Neural cell (in vitro differentiated cells): Measurements from ENCODE around the gene TSPAN19. TPM values are rescaled to one million over a fixed set of nuclear protein-coding genes. Genes with fewer than 3 reads are reported as not detected.

Experiments used
- H2AFZ ChIP-seq: fragments of 200-600, 300-800 bp; sonication (generic), shearing (Covaris generic); 2 replicates; pipeline ENCODE4 v1.6.0; 2014; ENCODE audit warnings: low read depth, mild to moderate bottlenecking, antibody characterized with exemption, low read length, moderate library complexity
- H3F3A ChIP-seq: fragments of 200-600 bp; shearing (Covaris generic); 2 replicates; pipeline ENCODE4 v1.6.1; 2016; ENCODE audit warnings: mild to moderate bottlenecking, moderate library complexity, mixed read lengths, antibody characterized with exemption, low read length; ENCODE audit not compliant: insufficient read depth, poor library complexity, severe bottlenecking
- H3K27ac ChIP-seq: fragments of 200-600, 300-800 bp; sonication (generic), shearing (Covaris generic); 2 replicates; pipeline ENCODE4 v1.5.1; 2014; ENCODE audit warnings: mild to moderate bottlenecking, low read length, moderate library complexity
- H3K27me3 ChIP-seq: fragments of 300-800, 200-600 bp; sonication (generic), shearing (Covaris generic); 2 replicates; pipeline ENCODE4 v1.6.0; 2014; ENCODE audit warnings: mild to moderate bottlenecking, low read depth, low read length, moderate library complexity; ENCODE audit not compliant: insufficient read depth
- H3K36me3 ChIP-seq: fragments of 300-800, 200-600 bp; sonication (generic), shearing (Covaris generic); 2 replicates; pipeline ENCODE4 v1.5.1; 2014; ENCODE audit warnings: mild to moderate bottlenecking, antibody characterized with exemption, low read length, moderate library complexity; ENCODE audit not compliant: insufficient read depth
- H3K4me2 ChIP-seq: fragments of 300-800, 200-600 bp; sonication (generic), shearing (Covaris generic); 2 replicates; pipeline ENCODE4 v1.6.0; 2014; ENCODE audit warnings: mild to moderate bottlenecking, low read length
- H3K4me3 ChIP-seq: fragments of 300-800, 200-600 bp; sonication (generic), shearing (Covaris generic); 2 replicates; pipeline ENCODE4 v1.5.1; 2014; ENCODE audit warnings: mild to moderate bottlenecking, low read length, moderate library complexity
- H3K79me2 ChIP-seq: fragments of 200-600 bp; shearing (Covaris generic); replicated peaks from 2 replicates; pipeline ENCODE4 v1.6.0; 2014; ENCODE audit warnings: mild to moderate bottlenecking, low read length, moderate library complexity; ENCODE audit not compliant: insufficient read depth
- H3K9ac ChIP-seq: fragments of 300-800, 200-600 bp; sonication (generic), shearing (Covaris generic); 2 replicates; pipeline ENCODE4 v1.6.1; 2016; ENCODE audit warnings: mild to moderate bottlenecking, low read length, mixed read lengths
- H3K9me2 ChIP-seq: fragments of 200-600 bp; shearing (Covaris generic); 2 replicates; pipeline ENCODE4 v1.6.1; 2016; ENCODE audit warnings: mild to moderate bottlenecking, low read length, mixed read lengths; ENCODE audit not compliant: insufficient read depth
- H3K9me3 ChIP-seq: fragments of 200-600, 300-800 bp; sonication (generic), shearing (Covaris generic); 2 replicates; pipeline ENCODE4 v1.6.1; 2016; ENCODE audit warnings: mild to moderate bottlenecking, mixed run types, low read length, moderate library complexity, mixed read lengths
- H4K20me1 ChIP-seq: fragments of 200-600 bp; shearing (Covaris generic); 2 replicates; pipeline ENCODE4 v1.6.1; 2016; ENCODE audit warnings: mild to moderate bottlenecking, mixed run types; ENCODE audit not compliant: insufficient read depth
- EP300 ChIP-seq: fragments of 450-650 bp; conservative IDR thresholded peaks from 2 replicates; pipeline ENCODE4 v1.6.1; 2014; ENCODE audit warnings: antibody characterized with exemption, mild to moderate bottlenecking, moderate library complexity; ENCODE audit not compliant: poor library complexity, severe bottlenecking
- EZH2 ChIP-seq: fragments of 200-600, 300-800 bp; shearing (Covaris generic), sonication (generic); IDR thresholded peaks from 2 replicates; pipeline ENCODE4 v1.6.1; 2014; ENCODE audit warnings: antibody characterized with exemption, low read length, borderline replicate concordance, mild to moderate bottlenecking; ENCODE audit not compliant: insufficient read depth, poor library complexity, severe bottlenecking
- MXI1 ChIP-seq: fragments of 450-650 bp; conservative IDR thresholded peaks from 2 replicates; pipeline ENCODE4 v1.6.1; 2014; ENCODE audit warnings: antibody characterized with exemption, mild to moderate bottlenecking; ENCODE audit not compliant: poor library complexity, severe bottlenecking
- POLR2AphosphoS5 ChIP-seq: IDR thresholded peaks from 2 replicates; pipeline ENCODE4 v1.6.1; 2012
- RAD21 ChIP-seq: fragments of 450-650 bp; conservative IDR thresholded peaks from 2 replicates; pipeline ENCODE4 v1.6.1; 2014; ENCODE audit warnings: antibody characterized with exemption, mild to moderate bottlenecking, moderate library complexity
- SMC3 ChIP-seq: fragments of 450-650 bp; conservative IDR thresholded peaks from 2 replicates; pipeline ENCODE4 v1.6.1; 2014; ENCODE audit warnings: antibody characterized with exemption, mild to moderate bottlenecking, moderate library complexity; ENCODE audit not compliant: poor library complexity
- TAF1 ChIP-seq: IDR thresholded peaks from 2 replicates; pipeline ENCODE4 v1.6.1; 2012; ENCODE audit warnings: low read depth
- polyA plus RNA-seq: library from polyadenylated mRNA; depleted of rRNA; stranded (reverse); fragments of >200 nt; gene quantifications from 2 replicates; pipeline ENCODE4 v1.2.3, GENCODE V29; 2014
- TF ChIP-seq, protein P1 (sequence below): fragments of 450-650 bp; IDR thresholded peaks from 2 replicates; pipeline ENCODE4 v1.5.1; 2014; ENCODE audit warnings: antibody characterized with exemption, mild to moderate bottlenecking, moderate library complexity; ENCODE audit not compliant: poor library complexity, severe bottlenecking
- TF ChIP-seq, protein P2 (sequence below): IDR thresholded peaks from 2 replicates; pipeline ENCODE4 v1.6.1; 2012; ENCODE audit warnings: borderline replicate concordance

Gene TSPAN19
- polyA plus RNA-seq, 1 donor from 2014 or later, result 3.5 TPM

DNA sequence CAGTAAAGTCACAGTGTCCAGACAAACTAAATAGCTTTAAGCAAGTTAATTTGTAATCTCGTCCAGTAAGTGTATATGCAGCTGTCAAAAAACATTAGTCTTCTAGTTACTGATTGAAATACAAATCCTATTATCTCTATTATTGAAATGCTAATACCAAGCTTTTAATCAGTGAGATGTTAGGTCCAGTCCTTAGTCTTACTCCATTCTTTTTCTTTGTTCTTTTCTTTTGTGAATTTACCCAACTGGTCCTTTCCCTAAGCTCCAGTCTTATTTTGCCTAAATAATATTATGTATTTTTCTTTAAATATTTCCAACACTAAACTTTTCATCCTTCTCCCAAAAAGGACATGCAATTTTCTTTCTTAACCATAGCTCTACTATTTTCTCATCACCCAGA, 57.2 kb downstream of the TSPAN19 start:
- no peak overlapping the region for H3K4me3 ChIP-seq
- no peaks in the 10 kb centered on the region for H3F3A ChIP-seq
- H3K4me2 ChIP-seq, result no peak overlapping the region
- H3K9me3 ChIP-seq, result no peaks in the 10 kb centered on the region
- no peaks in the 10 kb centered on the region for H3K79me2 ChIP-seq
- no peaks in the 10 kb centered on the region for H3K9me2 ChIP-seq
- no peak overlapping the region for H2AFZ ChIP-seq
- H3K27ac ChIP-seq, result no peak overlapping the region
- H4K20me1 ChIP-seq, result no peaks in the 10 kb centered on the region
- TF ChIP-seq EZH2 (no peak), SMC3 (no peak), EP300 (no peak), POLR2AphosphoS5 (no peak), MXI1 (no peak), RAD21 (no peak)
- TF ChIP-seq, protein P1, sequence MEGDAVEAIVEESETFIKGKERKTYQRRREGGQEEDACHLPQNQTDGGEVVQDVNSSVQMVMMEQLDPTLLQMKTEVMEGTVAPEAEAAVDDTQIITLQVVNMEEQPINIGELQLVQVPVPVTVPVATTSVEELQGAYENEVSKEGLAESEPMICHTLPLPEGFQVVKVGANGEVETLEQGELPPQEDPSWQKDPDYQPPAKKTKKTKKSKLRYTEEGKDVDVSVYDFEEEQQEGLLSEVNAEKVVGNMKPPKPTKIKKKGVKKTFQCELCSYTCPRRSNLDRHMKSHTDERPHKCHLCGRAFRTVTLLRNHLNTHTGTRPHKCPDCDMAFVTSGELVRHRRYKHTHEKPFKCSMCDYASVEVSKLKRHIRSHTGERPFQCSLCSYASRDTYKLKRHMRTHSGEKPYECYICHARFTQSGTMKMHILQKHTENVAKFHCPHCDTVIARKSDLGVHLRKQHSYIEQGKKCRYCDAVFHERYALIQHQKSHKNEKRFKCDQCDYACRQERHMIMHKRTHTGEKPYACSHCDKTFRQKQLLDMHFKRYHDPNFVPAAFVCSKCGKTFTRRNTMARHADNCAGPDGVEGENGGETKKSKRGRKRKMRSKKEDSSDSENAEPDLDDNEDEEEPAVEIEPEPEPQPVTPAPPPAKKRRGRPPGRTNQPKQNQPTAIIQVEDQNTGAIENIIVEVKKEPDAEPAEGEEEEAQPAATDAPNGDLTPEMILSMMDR, result no peak
- TF ChIP-seq, protein P2, sequence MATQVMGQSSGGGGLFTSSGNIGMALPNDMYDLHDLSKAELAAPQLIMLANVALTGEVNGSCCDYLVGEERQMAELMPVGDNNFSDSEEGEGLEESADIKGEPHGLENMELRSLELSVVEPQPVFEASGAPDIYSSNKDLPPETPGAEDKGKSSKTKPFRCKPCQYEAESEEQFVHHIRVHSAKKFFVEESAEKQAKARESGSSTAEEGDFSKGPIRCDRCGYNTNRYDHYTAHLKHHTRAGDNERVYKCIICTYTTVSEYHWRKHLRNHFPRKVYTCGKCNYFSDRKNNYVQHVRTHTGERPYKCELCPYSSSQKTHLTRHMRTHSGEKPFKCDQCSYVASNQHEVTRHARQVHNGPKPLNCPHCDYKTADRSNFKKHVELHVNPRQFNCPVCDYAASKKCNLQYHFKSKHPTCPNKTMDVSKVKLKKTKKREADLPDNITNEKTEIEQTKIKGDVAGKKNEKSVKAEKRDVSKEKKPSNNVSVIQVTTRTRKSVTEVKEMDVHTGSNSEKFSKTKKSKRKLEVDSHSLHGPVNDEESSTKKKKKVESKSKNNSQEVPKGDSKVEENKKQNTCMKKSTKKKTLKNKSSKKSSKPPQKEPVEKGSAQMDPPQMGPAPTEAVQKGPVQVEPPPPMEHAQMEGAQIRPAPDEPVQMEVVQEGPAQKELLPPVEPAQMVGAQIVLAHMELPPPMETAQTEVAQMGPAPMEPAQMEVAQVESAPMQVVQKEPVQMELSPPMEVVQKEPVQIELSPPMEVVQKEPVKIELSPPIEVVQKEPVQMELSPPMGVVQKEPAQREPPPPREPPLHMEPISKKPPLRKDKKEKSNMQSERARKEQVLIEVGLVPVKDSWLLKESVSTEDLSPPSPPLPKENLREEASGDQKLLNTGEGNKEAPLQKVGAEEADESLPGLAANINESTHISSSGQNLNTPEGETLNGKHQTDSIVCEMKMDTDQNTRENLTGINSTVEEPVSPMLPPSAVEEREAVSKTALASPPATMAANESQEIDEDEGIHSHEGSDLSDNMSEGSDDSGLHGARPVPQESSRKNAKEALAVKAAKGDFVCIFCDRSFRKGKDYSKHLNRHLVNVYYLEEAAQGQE, result no peak
- no peaks in the 10 kb centered on the region for H3K36me3 ChIP-seq
- no peak overlapping the region for H3K9ac ChIP-seq
- no peaks in the 10 kb centered on the region for H3K27me3 ChIP-seq

DNA sequence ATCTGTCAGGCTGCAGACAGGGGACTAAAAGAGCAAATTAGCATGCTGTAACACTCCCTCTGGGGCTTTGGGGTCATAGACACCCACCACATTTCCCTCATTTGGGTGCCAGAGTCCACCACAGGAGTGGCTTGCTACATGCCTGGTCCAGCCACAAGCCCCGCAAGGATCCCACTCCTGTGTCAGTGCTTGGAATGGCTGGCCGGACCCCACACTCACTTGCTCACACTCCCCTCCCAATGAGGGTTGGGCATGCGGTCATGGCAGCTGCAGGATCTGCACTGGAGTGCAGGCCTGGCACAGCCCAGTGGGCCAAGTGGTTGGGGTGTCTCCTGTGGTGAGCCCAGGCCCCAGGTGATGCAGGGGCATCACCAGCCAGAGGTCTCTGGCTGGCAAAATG, 59.9 kb downstream of the TSPAN19 start:
- Histone ChIP-seq H3K27me3 (no peaks in the 10 kb centered on the region), H2AFZ (no peak overlapping the region), H3F3A (no peaks in the 10 kb centered on the region), H3K9me3 (no peaks in the 10 kb centered on the region), H3K9me2 (no peaks in the 10 kb centered on the region), H4K20me1 (no peaks in the 10 kb centered on the region), H3K79me2 (no peaks in the 10 kb centered on the region), H3K27ac (no peak overlapping the region), H3K36me3 (no peaks in the 10 kb centered on the region), H3K4me3 (no peak overlapping the region), H3K4me2 (no peak overlapping the region), H3K9ac (no peak overlapping the region)
- no peak for TF ChIP-seq SMC3
- TF ChIP-seq TAF1, result no peak
- TF ChIP-seq, protein P1, result no peak
